NB4 (cell line): ENCODE data around the gene TSPAN32.

Source experiments
- DNase-seq: peaks from one replicate; pipeline ENCODE4 v3.0.0; 2010; ENCODE audit warnings: low read depth
- H3K4me3 ChIP-seq: one replicate; pipeline ENCODE4 v1.5.1; 2011; ENCODE audit warnings: mild to moderate bottlenecking, low read depth, low read length, moderate library complexity
- MYC ChIP-seq: IDR thresholded peaks from 2 replicates; pipeline ENCODE4 v1.6.1; 2011; ENCODE audit warnings: low read depth, low read length
- POLR2A ChIP-seq: IDR thresholded peaks from 2 replicates; pipeline ENCODE4 v1.6.1; 2011; ENCODE audit warnings: mild to moderate bottlenecking; ENCODE audit not compliant: insufficient read length; ENCODE audit errors: extremely low read depth
- TF ChIP-seq, protein P1 (sequence below): IDR thresholded peaks from one replicate; pipeline ENCODE4 v1.5.1; 2012; ENCODE audit warnings: low read depth, low read length
- TF ChIP-seq, protein P2 (sequence below): IDR thresholded peaks from 2 replicates; pipeline ENCODE4 v1.6.1; 2011; ENCODE audit warnings: low read depth, low read length

The TSPAN32 gene

DNA sequence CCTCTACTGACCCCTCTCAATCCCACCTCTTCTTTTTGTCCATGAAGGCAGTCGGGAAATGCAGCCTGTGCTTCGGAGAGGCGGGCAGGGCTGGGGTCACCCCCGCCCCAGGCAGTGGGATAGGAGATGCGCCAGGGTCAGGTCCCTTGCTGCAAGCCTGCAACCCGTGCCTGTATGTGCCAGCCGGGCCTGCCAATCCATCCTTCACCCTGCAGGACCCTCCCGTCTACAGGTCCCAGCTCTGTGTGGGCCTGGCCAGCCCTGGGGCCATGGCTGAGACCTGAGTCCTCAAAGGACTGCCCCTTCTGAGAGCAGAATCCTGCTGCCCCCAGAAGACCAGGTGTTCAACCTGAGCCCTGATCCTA lies 42.4 kb upstream of the TSPAN32 start:
- H3K4me3 ChIP-seq, result no peak overlapping the region
- TF ChIP-seq, protein P1, sequence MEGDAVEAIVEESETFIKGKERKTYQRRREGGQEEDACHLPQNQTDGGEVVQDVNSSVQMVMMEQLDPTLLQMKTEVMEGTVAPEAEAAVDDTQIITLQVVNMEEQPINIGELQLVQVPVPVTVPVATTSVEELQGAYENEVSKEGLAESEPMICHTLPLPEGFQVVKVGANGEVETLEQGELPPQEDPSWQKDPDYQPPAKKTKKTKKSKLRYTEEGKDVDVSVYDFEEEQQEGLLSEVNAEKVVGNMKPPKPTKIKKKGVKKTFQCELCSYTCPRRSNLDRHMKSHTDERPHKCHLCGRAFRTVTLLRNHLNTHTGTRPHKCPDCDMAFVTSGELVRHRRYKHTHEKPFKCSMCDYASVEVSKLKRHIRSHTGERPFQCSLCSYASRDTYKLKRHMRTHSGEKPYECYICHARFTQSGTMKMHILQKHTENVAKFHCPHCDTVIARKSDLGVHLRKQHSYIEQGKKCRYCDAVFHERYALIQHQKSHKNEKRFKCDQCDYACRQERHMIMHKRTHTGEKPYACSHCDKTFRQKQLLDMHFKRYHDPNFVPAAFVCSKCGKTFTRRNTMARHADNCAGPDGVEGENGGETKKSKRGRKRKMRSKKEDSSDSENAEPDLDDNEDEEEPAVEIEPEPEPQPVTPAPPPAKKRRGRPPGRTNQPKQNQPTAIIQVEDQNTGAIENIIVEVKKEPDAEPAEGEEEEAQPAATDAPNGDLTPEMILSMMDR, result no peak
- no peak for DNase-seq

DNA sequence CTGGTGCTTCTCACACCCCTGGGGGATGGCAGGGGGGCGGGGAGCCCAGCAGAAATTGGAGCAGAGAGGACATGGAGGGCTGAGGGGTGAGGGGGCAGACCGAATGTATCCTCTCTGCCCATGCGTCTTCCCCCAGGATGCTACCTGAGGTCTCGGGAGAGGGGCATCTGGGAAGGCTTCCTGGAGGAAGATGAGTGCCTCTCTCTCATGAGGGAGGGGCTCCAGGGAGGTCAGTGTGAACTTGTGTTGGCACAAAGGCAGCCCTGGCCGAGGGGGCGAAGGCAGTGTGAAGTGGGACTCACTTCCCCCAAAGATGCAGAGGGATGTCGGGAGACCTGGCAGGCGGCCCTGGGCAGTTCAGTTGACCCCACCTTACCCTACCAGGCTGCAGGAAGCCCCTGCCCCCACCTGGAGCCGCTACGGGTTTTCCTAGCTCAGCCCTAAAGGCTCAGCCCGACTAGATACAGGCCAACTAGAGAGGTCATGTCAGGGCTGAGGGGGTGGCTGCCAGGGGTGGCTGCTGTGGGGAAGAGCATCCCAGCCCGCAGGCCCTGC lies 41.8 kb upstream of the TSPAN32 start:
- TF ChIP-seq, protein P1, result no peak
- TF ChIP-seq, protein P2, sequence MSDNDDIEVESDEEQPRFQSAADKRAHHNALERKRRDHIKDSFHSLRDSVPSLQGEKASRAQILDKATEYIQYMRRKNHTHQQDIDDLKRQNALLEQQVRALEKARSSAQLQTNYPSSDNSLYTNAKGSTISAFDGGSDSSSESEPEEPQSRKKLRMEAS, result no peak
- TF ChIP-seq POLR2A, result no peak
- H3K4me3 ChIP-seq, result no peak overlapping the region

DNA sequence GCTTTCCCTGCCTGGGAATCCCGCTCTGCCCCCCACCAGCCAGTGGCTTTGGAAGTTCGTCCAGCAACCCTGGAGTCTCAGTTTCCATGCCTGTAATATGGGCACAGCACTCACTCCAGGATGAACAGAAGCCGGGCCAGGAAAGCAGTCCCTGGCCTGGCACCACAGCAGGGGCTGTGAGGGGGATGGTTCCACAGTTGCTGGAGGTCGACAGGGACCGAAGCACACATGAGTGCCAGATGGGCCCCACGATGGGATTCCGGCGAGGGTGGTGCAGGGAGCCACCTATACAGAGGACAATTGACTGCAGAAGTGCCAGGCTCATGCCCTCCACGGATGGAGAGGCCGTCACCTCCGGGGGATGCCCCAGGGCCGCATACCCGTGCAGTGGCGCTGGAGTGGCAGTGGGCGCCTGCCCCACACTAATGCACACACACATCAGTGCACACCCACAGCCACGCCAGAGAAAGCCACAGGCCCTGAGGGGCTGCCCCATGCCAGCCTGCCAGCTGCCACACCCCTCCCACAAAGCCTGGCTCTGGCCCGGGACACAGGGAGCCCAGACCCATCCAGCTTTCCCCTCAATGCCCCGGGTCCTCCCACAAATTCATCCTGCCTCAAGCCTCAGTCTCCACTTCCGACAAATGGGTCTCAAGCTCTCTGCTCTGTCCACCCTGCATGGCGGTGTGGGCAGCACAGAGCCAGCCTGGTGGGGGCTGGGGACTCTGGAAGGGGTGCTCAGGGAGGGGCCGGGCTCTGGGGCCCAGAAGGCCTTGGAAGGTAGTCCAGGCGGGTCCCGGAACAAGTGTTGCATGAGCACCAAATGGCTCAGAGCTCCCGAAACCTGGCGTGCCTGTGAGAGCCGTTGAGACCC lies 41.1 kb upstream of the TSPAN32 start:
- TF ChIP-seq POLR2A (no peak), MYC (no peak)
- TF ChIP-seq, protein P2, result no peak
- TF ChIP-seq, protein P1, result no peak
- H3K4me3 ChIP-seq, result no peak overlapping the region
- DNase-seq, result no peak

More for the DNA sequence above, 41.8 kb upstream of the TSPAN32 start:
- DNase-seq, result no peak

DNA sequence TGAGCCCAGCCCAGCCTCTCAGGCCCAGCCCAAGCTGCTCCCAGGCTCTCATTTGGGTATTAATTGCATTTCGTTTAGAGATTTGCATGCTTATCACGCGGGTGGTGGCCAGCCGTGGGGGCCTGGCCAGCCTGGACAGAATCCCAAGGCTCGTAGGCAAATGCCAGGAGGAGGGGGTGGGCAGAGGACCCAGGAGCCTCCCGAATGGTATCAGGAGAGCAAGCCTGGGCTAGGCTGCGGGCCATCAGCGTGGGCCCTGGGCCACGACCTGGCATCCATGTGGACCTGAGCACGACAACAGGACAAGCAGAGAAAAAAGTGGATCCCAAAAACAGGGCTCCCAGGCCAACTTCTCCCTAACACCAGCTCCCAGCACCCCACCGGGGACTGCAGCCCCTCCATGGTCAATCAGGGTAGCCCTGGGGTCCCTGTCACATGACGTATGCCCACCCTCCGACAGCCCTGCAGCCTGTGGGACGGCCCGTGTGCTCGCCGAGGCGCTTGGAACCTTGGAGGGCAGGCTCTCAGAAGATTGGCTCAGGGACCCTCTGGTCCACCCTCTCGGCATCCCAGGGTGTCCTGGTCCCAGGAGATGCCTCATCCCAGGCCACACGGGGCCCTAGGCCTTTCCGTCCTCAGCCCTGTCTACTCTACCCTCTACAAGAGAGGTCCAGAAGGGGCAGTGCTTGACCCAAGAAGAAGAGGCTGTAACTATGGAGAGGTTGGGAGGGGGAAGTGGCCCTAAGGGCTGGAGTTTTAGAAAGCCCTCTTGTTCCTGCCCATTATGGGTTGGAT lies 40.2 kb upstream of the TSPAN32 start:
- TF ChIP-seq, protein P2, result no peak
- TF ChIP-seq, protein P1, result no peak
- no peak for TF ChIP-seq POLR2A
- TF ChIP-seq MYC, result no peak
- no peak for DNase-seq
- H3K4me3 ChIP-seq, result no peak overlapping the region

DNA sequence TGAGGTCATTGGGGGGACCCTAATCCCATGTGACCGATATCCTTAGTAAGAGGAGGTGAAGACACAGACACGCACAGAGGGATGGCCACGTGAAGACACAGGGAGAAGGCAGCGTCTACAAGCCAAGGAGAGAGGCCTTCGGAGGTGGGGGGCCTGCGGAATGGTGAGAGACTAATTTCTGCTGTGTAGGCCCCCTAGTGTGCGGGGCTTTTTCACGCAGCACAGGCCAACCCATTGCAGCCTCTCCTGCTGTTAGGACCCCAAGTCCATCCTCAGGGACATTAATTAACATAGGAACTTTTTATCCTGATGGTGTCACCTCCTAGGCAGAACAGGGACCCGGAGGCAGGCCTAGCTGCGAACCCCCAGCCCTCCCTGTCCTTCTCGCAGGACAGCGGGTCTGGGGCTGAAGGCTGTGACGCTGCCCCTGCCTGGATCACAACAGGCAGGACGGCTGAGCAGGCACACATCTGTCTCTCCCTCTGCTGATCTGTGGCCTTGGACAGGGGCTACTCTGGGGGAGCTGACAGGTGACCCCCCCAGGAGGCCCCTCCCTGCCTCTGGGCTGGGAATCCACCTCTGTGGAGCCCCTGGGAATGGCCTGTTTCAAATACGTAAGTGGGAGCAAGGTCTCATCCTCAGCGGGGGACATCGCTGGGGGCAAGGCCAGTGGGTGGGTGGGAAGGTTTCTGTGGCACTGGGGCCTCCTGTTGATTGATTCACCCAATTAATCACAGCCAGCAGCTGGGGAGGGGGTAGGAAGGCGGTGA lies 39.3 kb upstream of the TSPAN32 start:
- DNase-seq, result no peak
- no peak overlapping the region for H3K4me3 ChIP-seq
- TF ChIP-seq MYC, result no peak
- no peak for TF ChIP-seq POLR2A
- TF ChIP-seq, protein P1, result no peak
